ENCODE data around the gene KDM1A.

Gene KDM1A

DNA sequence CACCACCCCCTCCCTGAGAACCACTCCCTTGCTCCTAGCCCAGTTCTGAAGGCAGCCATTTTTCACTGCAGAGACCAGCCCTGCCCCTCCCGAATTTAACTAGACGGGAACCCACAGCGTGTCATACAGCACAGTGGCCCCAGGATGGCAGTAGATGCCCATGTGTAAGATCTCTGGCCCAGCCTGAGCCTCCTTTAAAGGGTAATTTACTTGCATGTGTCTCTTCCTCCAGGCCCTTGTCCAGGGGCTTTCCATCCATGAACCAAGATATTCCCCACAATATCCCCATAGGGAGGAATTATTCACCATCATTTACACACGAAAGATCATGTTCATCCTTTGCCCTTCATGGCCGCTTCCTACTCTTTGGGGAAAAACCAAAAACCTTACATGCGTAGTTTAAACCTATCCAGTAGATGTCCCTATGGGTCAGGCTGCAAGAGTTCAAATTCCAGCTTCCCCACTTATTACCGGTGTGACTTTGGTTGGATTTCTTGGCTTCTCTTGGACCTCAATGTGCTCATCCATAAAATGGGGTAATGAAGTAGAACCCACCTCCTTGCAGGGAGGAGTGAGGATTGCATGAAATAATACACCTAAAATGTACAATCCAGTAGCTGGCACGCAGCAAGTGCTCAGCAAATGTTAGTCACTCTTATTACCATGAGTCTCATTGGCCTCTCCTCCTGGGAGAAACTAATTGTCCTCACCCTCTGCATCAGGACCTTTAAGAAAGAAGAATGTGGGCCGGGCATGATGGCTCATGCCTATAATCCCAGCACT, 42.6 kb upstream of the KDM1A start:
- ChIA-PET POLR2A (no interaction called here), CTCF (interaction anchor here (0.7 to 4.4 kb wide), 15 partner anchors 14 to 426 kb away, joined by 3 to 61 read pairs (median 3); no protein-coding TSS in a partner anchor)
- Histone ChIP-seq H3K36me3 (ENCODE audit: control insufficient read depth in 2 of 2, insufficient read depth in 1 of 2, low read length in 2 of 2) (no peaks in the 10 kb centered on the region), H3K4me1 (ENCODE audit: control insufficient read depth, insufficient read depth, low read length) (no peaks in the 10 kb centered on the region), H3K9me3 (ENCODE audit: control insufficient read depth, insufficient read depth, low read depth, low read length) (no peaks in the 10 kb centered on the region), H3K4me3 (ENCODE audit: low read depth, low read length) (no peak overlapping the region), H3K27ac (ENCODE audit: extremely low read depth, low read depth, low read length) (no peak overlapping the region)
- TF ChIP-seq, protein P1, sequence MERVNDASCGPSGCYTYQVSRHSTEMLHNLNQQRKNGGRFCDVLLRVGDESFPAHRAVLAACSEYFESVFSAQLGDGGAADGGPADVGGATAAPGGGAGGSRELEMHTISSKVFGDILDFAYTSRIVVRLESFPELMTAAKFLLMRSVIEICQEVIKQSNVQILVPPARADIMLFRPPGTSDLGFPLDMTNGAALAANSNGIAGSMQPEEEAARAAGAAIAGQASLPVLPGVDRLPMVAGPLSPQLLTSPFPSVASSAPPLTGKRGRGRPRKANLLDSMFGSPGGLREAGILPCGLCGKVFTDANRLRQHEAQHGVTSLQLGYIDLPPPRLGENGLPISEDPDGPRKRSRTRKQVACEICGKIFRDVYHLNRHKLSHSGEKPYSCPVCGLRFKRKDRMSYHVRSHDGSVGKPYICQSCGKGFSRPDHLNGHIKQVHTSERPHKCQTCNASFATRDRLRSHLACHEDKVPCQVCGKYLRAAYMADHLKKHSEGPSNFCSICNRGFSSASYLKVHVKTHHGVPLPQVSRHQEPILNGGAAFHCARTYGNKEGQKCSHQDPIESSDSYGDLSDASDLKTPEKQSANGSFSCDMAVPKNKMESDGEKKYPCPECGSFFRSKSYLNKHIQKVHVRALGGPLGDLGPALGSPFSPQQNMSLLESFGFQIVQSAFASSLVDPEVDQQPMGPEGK (tag by site-specific recombination; IDR thresholded peaks at IDR 0.05): 0 out of 2 replicates have a peak, but pooled peaks have one; percentile 14
- TF ChIP-seq ZNF184 (tag by site-specific recombination; IDR thresholded peaks at IDR 0.05): no peak
- TF ChIP-seq ZNF654 (tag by site-specific recombination; IDR thresholded peaks at IDR 0.05; ENCODE audit: low read depth): peak; percentile 92
- TF ChIP-seq ZNF596 (tag by site-specific recombination; IDR thresholded peaks at IDR 0.05): no peak
- TF ChIP-seq KLF16 (tag by site-specific recombination; IDR thresholded peaks at IDR 0.05): no peak
- no peak for TF ChIP-seq SALL2 (tag by site-specific recombination; IDR thresholded peaks at IDR 0.05; ENCODE audit: borderline replicate concordance)
- no peak for TF ChIP-seq ZNF785 (tag by site-specific recombination; IDR thresholded peaks at IDR 0.05)
- no peak for TF ChIP-seq KLF1 (tag by site-specific recombination; IDR thresholded peaks at IDR 0.05)
- TF ChIP-seq, protein P2, sequence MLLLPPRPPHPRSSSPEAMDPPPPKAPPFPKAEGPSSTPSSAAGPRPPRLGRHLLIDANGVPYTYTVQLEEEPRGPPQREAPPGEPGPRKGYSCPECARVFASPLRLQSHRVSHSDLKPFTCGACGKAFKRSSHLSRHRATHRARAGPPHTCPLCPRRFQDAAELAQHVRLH (tag by site-specific recombination; IDR thresholded peaks at IDR 0.05): 0 out of 2 replicates have a peak, but pooled peaks have one; percentile 28
- no peak for TF ChIP-seq EGR2 (tag by site-specific recombination; IDR thresholded peaks at IDR 0.05; ENCODE audit: low read depth)
- no peak for TF ChIP-seq ZBTB17 (tag by site-specific recombination; IDR thresholded peaks at IDR 0.05)
- 0 out of 2 replicates have a peak, but pooled peaks have one; percentile 34 for TF ChIP-seq ZNF18 (tag by site-specific recombination; IDR thresholded peaks at IDR 0.05)
- TF ChIP-seq GLIS1 (tag by site-specific recombination; IDR thresholded peaks at IDR 0.05): no peak
- TF ChIP-seq ZNF658 (tag by site-specific recombination; IDR thresholded peaks at IDR 0.05): no peak
- TF ChIP-seq SETDB1 (IDR thresholded peaks at IDR 0.05; ENCODE audit: insufficient read length, low read length): no peak
- TF ChIP-seq ZBTB44 (tag by site-specific recombination; IDR thresholded peaks at IDR 0.05): no peak
- no peak for TF ChIP-seq ZNF354C (tag by site-specific recombination; IDR thresholded peaks at IDR 0.05; ENCODE audit: borderline replicate concordance, low read depth)
- no peak for TF ChIP-seq ZNF610 (tag by site-specific recombination; IDR thresholded peaks at IDR 0.05; ENCODE audit: borderline replicate concordance)
- no peak for TF ChIP-seq HOXD13 (CRISPR knock-in tag; IDR thresholded peaks at IDR 0.05; ENCODE audit: borderline replicate concordance)
- no peak for TF ChIP-seq TSHZ1 (tag by site-specific recombination; IDR thresholded peaks at IDR 0.05; ENCODE audit: borderline replicate concordance)
- TF ChIP-seq ZNF513 (tag by site-specific recombination; IDR thresholded peaks at IDR 0.05): no peak
- no peak; the same call in 1 of the 2 replicates for TF ChIP-seq YY1 (tag by site-specific recombination; IDR thresholded peaks at IDR 0.05)
- TF ChIP-seq ZFHX2 (tag by site-specific recombination; conservative IDR thresholded peaks at IDR 0.05): no peak
- TF ChIP-seq ZNF138 (tag by site-specific recombination; IDR thresholded peaks at IDR 0.05; ENCODE audit: borderline replicate concordance): no peak
- 0 out of 2 replicates have a peak, but pooled peaks have one; percentile 32 for TF ChIP-seq ZBTB48 (tag by site-specific recombination; IDR thresholded peaks at IDR 0.05)

Measured in HEK293 (cell line).